ENCODE results near the gene YIPF6. TPM values are rescaled to one million over a fixed set of nuclear protein-coding genes. Genes with fewer than 3 reads are reported as not detected.
"Not testable (repeated sequence)": the region's sequence is repeated elsewhere in the genome, so short reads cannot be mapped to it uniquely, and the experiment has no call there.

YIPF6 gene
- total and polyA plus RNA-seq, 8 donors: 38.3 to 54.5 (median 45.6) TPM

DNA sequence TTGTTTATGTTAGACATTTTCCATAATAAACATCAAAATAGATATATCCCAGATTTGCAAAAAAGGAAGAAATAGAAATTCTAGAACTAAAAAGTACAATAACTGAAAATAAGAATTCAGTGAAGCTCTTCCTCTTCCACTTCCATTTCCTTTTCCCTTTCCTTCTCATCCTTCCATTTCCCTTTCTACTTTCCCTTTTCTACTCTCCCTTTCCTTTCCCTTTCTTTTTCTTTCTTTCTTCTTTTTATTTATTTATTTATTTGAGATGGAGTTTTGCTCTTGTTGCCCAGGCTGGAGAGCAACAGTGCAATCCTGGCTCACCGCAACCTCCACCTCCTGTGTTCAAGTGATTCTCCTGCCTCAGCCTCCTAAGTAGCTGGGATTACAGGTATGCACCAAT lies 35.0 kb upstream of the YIPF6 start:
- H3K27me3 ChIP-seq: no peaks in the 10 kb centered on the region
- H3K27ac ChIP-seq: no peak overlapping the region
- TF ChIP-seq, protein P1, sequence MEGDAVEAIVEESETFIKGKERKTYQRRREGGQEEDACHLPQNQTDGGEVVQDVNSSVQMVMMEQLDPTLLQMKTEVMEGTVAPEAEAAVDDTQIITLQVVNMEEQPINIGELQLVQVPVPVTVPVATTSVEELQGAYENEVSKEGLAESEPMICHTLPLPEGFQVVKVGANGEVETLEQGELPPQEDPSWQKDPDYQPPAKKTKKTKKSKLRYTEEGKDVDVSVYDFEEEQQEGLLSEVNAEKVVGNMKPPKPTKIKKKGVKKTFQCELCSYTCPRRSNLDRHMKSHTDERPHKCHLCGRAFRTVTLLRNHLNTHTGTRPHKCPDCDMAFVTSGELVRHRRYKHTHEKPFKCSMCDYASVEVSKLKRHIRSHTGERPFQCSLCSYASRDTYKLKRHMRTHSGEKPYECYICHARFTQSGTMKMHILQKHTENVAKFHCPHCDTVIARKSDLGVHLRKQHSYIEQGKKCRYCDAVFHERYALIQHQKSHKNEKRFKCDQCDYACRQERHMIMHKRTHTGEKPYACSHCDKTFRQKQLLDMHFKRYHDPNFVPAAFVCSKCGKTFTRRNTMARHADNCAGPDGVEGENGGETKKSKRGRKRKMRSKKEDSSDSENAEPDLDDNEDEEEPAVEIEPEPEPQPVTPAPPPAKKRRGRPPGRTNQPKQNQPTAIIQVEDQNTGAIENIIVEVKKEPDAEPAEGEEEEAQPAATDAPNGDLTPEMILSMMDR (IDR thresholded peaks at IDR 0.05): no peak
- no peak for DNase-seq
- ATAC-seq: no peak
- no peaks in the 10 kb centered on the region for H3K36me3 ChIP-seq
- intact Hi-C loops (cut with DNase I): loop anchor here in 1 of 2 donors (10.0 kb wide), 1 partner anchor 269 kb away; no protein-coding TSS in a partner anchor
- no peaks in the 10 kb centered on the region for H3K9me3 ChIP-seq
- H3K4me1 ChIP-seq: no peaks in the 10 kb centered on the region
- H3K4me3 ChIP-seq: no peak overlapping the region

GRCh38 chrX:68464796-68465195 lies 34.1 kb upstream of the YIPF6 start:
- no peaks in the 10 kb centered on the region for H3K4me1 ChIP-seq
- TF ChIP-seq, protein P1 (IDR thresholded peaks at IDR 0.05): no peak
- intact Hi-C loops (cut with DNase I): loop anchor here in 1 of 2 donors (10.0 kb wide), 1 partner anchor 270 kb away; no protein-coding TSS in a partner anchor
- H3K27ac ChIP-seq: no peak overlapping the region
- DNase-seq (no peak), ATAC-seq (no peak)
- no peak overlapping the region for H3K4me3 ChIP-seq
- H3K27me3 ChIP-seq: no peaks in the 10 kb centered on the region
- H3K9me3 ChIP-seq: no peaks in the 10 kb centered on the region
- H3K36me3 ChIP-seq: no peaks in the 10 kb centered on the region

GRCh38 chrX:68480969-68481368 lies 17.9 kb upstream of the YIPF6 start:
- DNase-seq: no peak
- intact Hi-C loops (cut with DNase I): no loop called here
- ATAC-seq: no peak
- Histone ChIP-seq H3K4me1 (no peaks in the 10 kb centered on the region), H3K27ac (no peak overlapping the region), H3K27me3 (no peaks in the 10 kb centered on the region), H3K4me3 (no peak overlapping the region), H3K9me3 (no peaks in the 10 kb centered on the region), H3K36me3 (no peaks in the 10 kb centered on the region)
- TF ChIP-seq, protein P1 (IDR thresholded peaks at IDR 0.05): no peak

GRCh38 chrX:68486198-68486597 lies 12.7 kb upstream of the YIPF6 start:
- intact Hi-C loops (cut with DNase I); DNase-seq; H3K4me3 ChIP-seq; H3K9me3 ChIP-seq; H3K4me1 ChIP-seq; H3K27me3 ChIP-seq; ATAC-seq; H3K36me3 ChIP-seq; H3K27ac ChIP-seq: not testable (repeated sequence)

DNA sequence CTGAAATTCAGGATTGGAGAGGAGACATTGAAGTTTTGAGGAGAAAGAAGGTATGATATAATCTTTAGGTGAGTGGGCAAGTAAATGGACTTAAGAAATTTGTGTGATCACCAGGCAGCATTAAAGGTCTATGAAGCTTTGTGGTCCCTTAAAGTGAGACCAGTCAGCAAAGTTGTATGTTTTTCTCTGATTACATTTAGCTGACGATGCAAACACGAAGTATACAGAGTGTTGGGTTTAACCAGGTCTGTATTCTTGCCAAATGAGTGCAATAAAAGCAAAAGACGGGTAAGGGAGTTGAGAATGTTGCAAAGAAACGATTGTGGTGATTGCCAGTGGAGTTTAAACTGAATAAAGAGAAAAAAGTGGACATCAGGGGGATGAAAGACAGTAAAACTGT lies 11.6 kb upstream of the YIPF6 start:
- Histone ChIP-seq H3K27me3 (no peaks in the 10 kb centered on the region), H3K36me3 (no peaks in the 10 kb centered on the region), H3K4me1 (no peaks in the 10 kb centered on the region), H3K27ac (no peak overlapping the region), H3K4me3 (no peak overlapping the region), H3K9me3 (no peaks in the 10 kb centered on the region)
- no peak for DNase-seq
- ATAC-seq: no peak
- TF ChIP-seq, protein P1 (IDR thresholded peaks at IDR 0.05): no peak
- intact Hi-C loops (cut with DNase I): no loop called here

DNA sequence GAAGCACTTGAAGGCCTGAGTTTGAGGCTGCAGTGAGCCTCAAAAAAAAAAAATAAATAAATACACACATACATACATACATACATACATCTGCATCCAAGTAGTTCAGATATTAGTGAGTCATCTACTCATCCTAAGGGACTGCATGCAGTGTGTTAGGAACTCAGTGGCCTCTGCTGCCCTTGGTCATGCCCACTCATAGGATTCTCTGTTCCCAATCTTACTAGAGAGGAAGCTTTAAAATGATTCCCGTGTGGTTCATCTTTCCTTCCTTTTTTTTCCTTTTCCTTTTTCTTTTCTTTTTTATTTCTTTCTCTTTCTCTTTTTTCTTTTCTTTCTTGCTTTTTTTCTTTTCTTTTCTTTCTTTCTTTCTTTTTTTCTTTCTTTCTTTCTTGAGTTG lies 10.9 kb upstream of the YIPF6 start:
- H3K9me3 ChIP-seq: no peaks in the 10 kb centered on the region
- H3K27me3 ChIP-seq: no peaks in the 10 kb centered on the region
- intact Hi-C loops (cut with DNase I): no loop called here
- TF ChIP-seq, protein P1 (IDR thresholded peaks at IDR 0.05): no peak
- H3K36me3 ChIP-seq: no peaks in the 10 kb centered on the region
- ATAC-seq: no peak
- H3K27ac ChIP-seq: no peak overlapping the region
- H3K4me1 ChIP-seq: no peaks in the 10 kb centered on the region
- no peak for DNase-seq
- H3K4me3 ChIP-seq: no peak overlapping the region
